Measurements from ENCODE around the gene NUP98.

GRCh38 chr11:3783611-3784010 is 13.7 kb downstream of the NUP98 start:
- TF ChIP-seq CTCF (IDR thresholded peaks at IDR 0.05) = no peak
- TF ChIP-seq EZH2phosphoT487 (IDR thresholded peaks at IDR 0.05) = no peak
- TF ChIP-seq EZH2 (IDR thresholded peaks at IDR 0.05) = no peak
